ENCODE data around the gene ABCB11. TPM values are rescaled to one million over a fixed set of nuclear protein-coding genes. Genes with fewer than 3 reads are reported as not detected.

Gene ABCB11
- total and polyA plus RNA-seq, 2 donors (not counting 1 experiment from before 2014, with no cell fraction given): not detected

DNA sequence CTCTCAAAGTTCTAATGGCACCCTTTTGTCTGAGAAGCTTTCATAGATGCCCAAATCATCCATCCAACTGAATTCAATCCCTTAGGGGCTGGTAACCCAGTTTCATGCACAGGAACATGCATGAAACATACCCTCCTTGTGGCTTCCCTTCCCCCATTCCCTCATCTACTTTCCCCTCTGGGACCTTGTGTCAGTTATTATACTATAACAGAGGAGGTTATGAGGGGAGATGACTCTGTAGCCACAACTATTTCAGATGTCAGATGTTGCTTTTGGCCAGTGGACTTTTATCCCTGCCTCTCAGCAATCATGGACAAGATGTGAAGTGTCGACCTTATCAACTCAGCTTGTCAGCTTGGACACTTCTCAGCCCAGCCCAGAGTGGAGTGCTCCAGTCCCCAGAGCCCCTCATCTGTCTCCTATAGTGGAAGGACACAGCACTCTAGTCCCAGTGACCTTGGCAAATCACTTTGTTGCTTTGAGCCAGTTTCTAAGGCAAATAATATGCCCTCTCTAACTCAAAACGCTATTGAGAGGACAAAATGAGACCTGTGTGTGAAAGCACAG is 46.6 kb upstream of the ABCB11 start:
- 45% methylated on average over 1 of the region's 2 CpGs for WGBS (ENCODE audit: insufficient coverage)
- TF ChIP-seq, protein P1, sequence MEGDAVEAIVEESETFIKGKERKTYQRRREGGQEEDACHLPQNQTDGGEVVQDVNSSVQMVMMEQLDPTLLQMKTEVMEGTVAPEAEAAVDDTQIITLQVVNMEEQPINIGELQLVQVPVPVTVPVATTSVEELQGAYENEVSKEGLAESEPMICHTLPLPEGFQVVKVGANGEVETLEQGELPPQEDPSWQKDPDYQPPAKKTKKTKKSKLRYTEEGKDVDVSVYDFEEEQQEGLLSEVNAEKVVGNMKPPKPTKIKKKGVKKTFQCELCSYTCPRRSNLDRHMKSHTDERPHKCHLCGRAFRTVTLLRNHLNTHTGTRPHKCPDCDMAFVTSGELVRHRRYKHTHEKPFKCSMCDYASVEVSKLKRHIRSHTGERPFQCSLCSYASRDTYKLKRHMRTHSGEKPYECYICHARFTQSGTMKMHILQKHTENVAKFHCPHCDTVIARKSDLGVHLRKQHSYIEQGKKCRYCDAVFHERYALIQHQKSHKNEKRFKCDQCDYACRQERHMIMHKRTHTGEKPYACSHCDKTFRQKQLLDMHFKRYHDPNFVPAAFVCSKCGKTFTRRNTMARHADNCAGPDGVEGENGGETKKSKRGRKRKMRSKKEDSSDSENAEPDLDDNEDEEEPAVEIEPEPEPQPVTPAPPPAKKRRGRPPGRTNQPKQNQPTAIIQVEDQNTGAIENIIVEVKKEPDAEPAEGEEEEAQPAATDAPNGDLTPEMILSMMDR (IDR thresholded peaks at IDR 0.05): no peak
- no peak for TF ChIP-seq EZH2 (IDR thresholded peaks at IDR 0.05; ENCODE audit: borderline replicate concordance, insufficient read depth, low read depth, low read length, poor library complexity, severe bottlenecking)
- H3K79me2 ChIP-seq (ENCODE audit: control insufficient read depth, insufficient read depth, low read length): no peaks in the 10 kb centered on the region
- intact Hi-C loops (cut with micrococcal nuclease): no loop called here
- peaks cover 24 to 43% of the 10 kb centered on the region in 2 donors for H3K4me1 ChIP-seq (ENCODE audit: control insufficient read depth in 2 of 2, insufficient read depth in 2 of 2, low read length in 2 of 2)
- no peak overlapping the region for H3K4me3 ChIP-seq (ENCODE audit: control extremely low read depth in 1 of 5, extremely low read depth in 1 of 5, insufficient read depth in 1 of 5, low read depth in 2 of 5, low read length in 4 of 5)
- no peaks in the 10 kb centered on the region for H3K27me3 Mint-ChIP-seq
- no peak for ATAC-seq (ENCODE audit: low read depth)
- no peaks in the 10 kb centered on the region for H3K9me3 ChIP-seq (ENCODE audit: control extremely low read depth in 1 of 3, control insufficient read depth in 2 of 3, insufficient read depth in 1 of 3, low read length in 2 of 3)
- no peak for DNase-seq
- no peak overlapping the region for H2AFZ ChIP-seq (ENCODE audit: insufficient read depth, low read depth, low read length, poor library complexity, severe bottlenecking)
- H3K4me1 Mint-ChIP-seq: peaks cover 46% of the 10 kb centered on the region
- no peak overlapping the region for H3K27ac ChIP-seq (ENCODE audit: low read length in 2 of 2)
- H3K9ac ChIP-seq (ENCODE audit: low read length): no peak overlapping the region
- H3K27ac Mint-ChIP-seq: no peak overlapping the region
- H3K27me3 ChIP-seq (replicated peaks in 1 of 4; ENCODE audit: control extremely low read depth in 1 of 4, control insufficient read depth in 3 of 4, insufficient read depth in 4 of 4, low read length in 3 of 4): no peaks in the 10 kb centered on the region
- H3K4me3 Mint-ChIP-seq: no peak overlapping the region
- no peaks in the 10 kb centered on the region for H3K36me3 ChIP-seq (replicated peaks in 1 of 2; ENCODE audit: control extremely low read depth in 1 of 2, control insufficient read depth in 1 of 2, extremely low read depth in 1 of 2, insufficient read depth in 2 of 2, low read length in 1 of 2)
- no peak overlapping the region for H3K4me2 ChIP-seq (replicated peaks; ENCODE audit: low read depth, low read length, poor library complexity, severe bottlenecking)
- no peaks in the 10 kb centered on the region for H4K20me1 ChIP-seq (ENCODE audit: control insufficient read depth, insufficient read depth, low read length, poor library complexity, severe bottlenecking)
- CTCF ChIA-PET: no interaction called here
- H3K9me3 Mint-ChIP-seq (ENCODE audit: insufficient read depth): no peaks in the 10 kb centered on the region
- POLR2A ChIA-PET: no interaction called here

DNA sequence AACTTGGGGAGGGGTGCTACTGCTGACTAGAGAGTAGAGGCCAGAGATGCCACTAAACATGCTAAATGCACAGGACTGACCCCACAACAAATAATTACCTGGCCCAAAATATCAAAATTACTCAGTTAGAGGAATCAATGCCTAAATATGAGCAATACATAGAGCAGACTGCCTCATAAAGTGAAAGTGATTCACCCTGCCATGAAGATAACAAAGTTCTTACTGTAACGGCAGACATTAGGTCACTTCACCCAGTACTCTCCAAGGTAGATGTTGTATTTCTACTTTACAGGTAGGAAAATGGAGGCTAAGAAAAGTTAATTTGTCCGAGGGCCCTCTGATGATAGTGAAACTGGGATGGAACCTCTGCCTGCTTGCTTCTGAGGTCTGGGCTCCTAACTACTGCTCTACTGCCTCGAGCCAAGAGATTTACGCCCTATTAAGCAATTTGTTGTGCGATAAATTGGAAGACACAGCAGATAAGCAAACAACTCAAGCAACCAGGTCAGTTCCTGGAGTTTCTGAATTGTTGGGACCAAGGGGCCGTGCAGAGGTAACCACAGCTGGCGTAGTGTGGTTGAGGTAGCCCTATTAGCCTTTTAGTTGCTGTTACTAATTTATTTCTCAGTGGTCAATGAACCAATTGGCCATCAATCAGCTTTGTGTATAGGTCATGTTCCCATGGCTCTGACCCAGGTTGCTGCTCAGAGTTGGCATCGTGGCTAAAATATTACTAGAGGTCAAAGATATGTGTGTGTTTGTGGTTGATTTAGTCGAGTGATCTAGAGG is 43.0 kb upstream of the ABCB11 start:
- peak overlapping the region; percentile 27 for H3K4me3 Mint-ChIP-seq
- H3K4me1 Mint-ChIP-seq: peaks cover 29% of the 10 kb centered on the region
- Histone ChIP-seq H4K20me1 (ENCODE audit: control insufficient read depth, insufficient read depth, low read length, poor library complexity, severe bottlenecking) (no peaks in the 10 kb centered on the region), H3K27me3 (replicated peaks in 1 of 4; ENCODE audit: control extremely low read depth in 1 of 4, control insufficient read depth in 3 of 4, insufficient read depth in 4 of 4, low read length in 3 of 4) (no peaks in the 10 kb centered on the region), H2AFZ (ENCODE audit: insufficient read depth, low read depth, low read length, poor library complexity, severe bottlenecking) (no peak overlapping the region), H3K79me2 (ENCODE audit: control insufficient read depth, insufficient read depth, low read length) (no peaks in the 10 kb centered on the region), H3K27ac (ENCODE audit: low read length in 2 of 2) (no peak overlapping the region), H3K9ac (ENCODE audit: low read length) (no peak overlapping the region), H3K9me3 (ENCODE audit: control extremely low read depth in 1 of 3, control insufficient read depth in 2 of 3, insufficient read depth in 1 of 3, low read length in 2 of 3) (no peaks in the 10 kb centered on the region), H3K4me2 (replicated peaks; ENCODE audit: low read depth, low read length, poor library complexity, severe bottlenecking) (peak overlapping the region; percentile 0), H3K4me1 (ENCODE audit: control insufficient read depth in 2 of 2, insufficient read depth in 2 of 2, low read length in 2 of 2) (peaks cover 14 to 33% of the 10 kb centered on the region in 2 donors), H3K4me3 (ENCODE audit: control extremely low read depth in 1 of 5, extremely low read depth in 1 of 5, insufficient read depth in 1 of 5, low read depth in 2 of 5, low read length in 4 of 5) (no peak overlapping the region), H3K36me3 (replicated peaks in 1 of 2; ENCODE audit: control extremely low read depth in 1 of 2, control insufficient read depth in 1 of 2, extremely low read depth in 1 of 2, insufficient read depth in 2 of 2, low read length in 1 of 2) (no peaks in the 10 kb centered on the region)
- DNase-seq: no peak
- ATAC-seq (ENCODE audit: low read depth): no peak
- intact Hi-C loops (cut with micrococcal nuclease): no loop called here
- no peak overlapping the region for H3K27ac Mint-ChIP-seq
- POLR2A ChIA-PET: no interaction called here
- H3K9me3 Mint-ChIP-seq (ENCODE audit: insufficient read depth): no peaks in the 10 kb centered on the region
- no peaks in the 10 kb centered on the region for H3K27me3 Mint-ChIP-seq
- CTCF ChIA-PET: no interaction called here
- 76% methylated on average over 7 of the region's 9 CpGs for WGBS (ENCODE audit: insufficient coverage)
- no peak for TF ChIP-seq EZH2 (IDR thresholded peaks at IDR 0.05; ENCODE audit: borderline replicate concordance, insufficient read depth, low read depth, low read length, poor library complexity, severe bottlenecking)
- TF ChIP-seq, protein P1 (IDR thresholded peaks at IDR 0.05): no peak
